HepG2 (cell line): Measurements from ENCODE around the gene AP1G1. TPM values are rescaled to one million over a fixed set of nuclear protein-coding genes. Genes with fewer than 3 reads are reported as not detected.

Experiments
- BCL3 ChIP-seq: sonication (generic); formaldehyde crosslinking; IDR thresholded peaks from 2 replicates; pipeline ENCODE4 v1.5.1; 2020; ENCODE audit warnings: mild to moderate bottlenecking, missing genetic modification reagents, moderate library complexity
- CENPX ChIP-seq: sonication (generic); formaldehyde crosslinking; IDR thresholded peaks from 2 replicates; pipeline ENCODE4 v1.9.0; 2021; ENCODE audit warnings: mild to moderate bottlenecking, missing genetic modification reagents, moderate library complexity
- EHMT2 ChIP-seq: fragments of 200-600 bp; sonication (generic); IDR thresholded peaks from 2 replicates; pipeline ENCODE4 v1.7.0; 2017; ENCODE audit warnings: antibody characterized with exemption, low read depth, low read length, borderline replicate concordance
- GPBP1L1 ChIP-seq: sonication (generic); formaldehyde crosslinking; IDR thresholded peaks from 2 replicates; pipeline ENCODE4 v1.5.0; 2020; ENCODE audit warnings: mild to moderate bottlenecking, missing genetic modification reagents
- MATR3 ChIP-seq: sonication (generic); formaldehyde crosslinking; IDR thresholded peaks from 2 replicates; pipeline ENCODE4 v1.4.0; 2020; ENCODE audit warnings: missing genetic modification reagents
- MTERF4 ChIP-seq: sonication (generic); formaldehyde crosslinking; IDR thresholded peaks from 2 replicates; pipeline ENCODE4 v1.8.0; 2023; ENCODE audit warnings: mild to moderate bottlenecking, missing genetic modification reagents
- NAIF1 ChIP-seq: sonication (generic); formaldehyde crosslinking; IDR thresholded peaks from 2 replicates; pipeline ENCODE4 v1.5.0; 2020; ENCODE audit warnings: mild to moderate bottlenecking, missing genetic modification reagents, borderline replicate concordance
- RORA ChIP-seq: sonication (generic); formaldehyde crosslinking; IDR thresholded peaks from 2 replicates; pipeline ENCODE4 v1.5.0; 2020; ENCODE audit warnings: mild to moderate bottlenecking, missing genetic modification reagents, moderate library complexity
- TGIF2 ChIP-seq: IDR thresholded peaks from 2 replicates; pipeline ENCODE4 v1.6.1; 2016; ENCODE audit warnings: control low read depth, missing compliant biosample characterization
- ZNF232 ChIP-seq: sonication (generic); formaldehyde crosslinking; IDR thresholded peaks from 2 replicates; pipeline ENCODE4 v1.4.0; 2020; ENCODE audit warnings: missing genetic modification reagents, borderline replicate concordance
- ZNF3 ChIP-seq: IDR thresholded peaks from 2 replicates; pipeline ENCODE4 v1.7.0; 2017; ENCODE audit warnings: inconsistent platforms
- ZNF326 ChIP-seq: sonication (generic); formaldehyde crosslinking; IDR thresholded peaks from 2 replicates; pipeline ENCODE4 v1.4.0; 2020; ENCODE audit warnings: missing genetic modification reagents, borderline replicate concordance
- ZNF33A ChIP-seq: sonication (generic); formaldehyde crosslinking; IDR thresholded peaks from 2 replicates; pipeline ENCODE4 v1.5.1; 2020; ENCODE audit warnings: missing genetic modification reagents, mild to moderate bottlenecking, moderate library complexity, borderline replicate concordance
- ZNF644 ChIP-seq: IDR thresholded peaks from 2 replicates; pipeline ENCODE4 v1.6.1; 2016; ENCODE audit warnings: low read depth
- ZNF674 ChIP-seq: sonication (generic); formaldehyde crosslinking; IDR thresholded peaks from 2 replicates; pipeline ENCODE4 v1.5.0; 2020; ENCODE audit warnings: low read depth, mild to moderate bottlenecking, missing genetic modification reagents
- ZSCAN5A ChIP-seq: sonication (generic); formaldehyde crosslinking; IDR thresholded peaks from 2 replicates; pipeline ENCODE4 v1.8.0; 2022; ENCODE audit warnings: mild to moderate bottlenecking, missing genetic modification reagents, borderline replicate concordance
- polyA plus RNA-seq, 8 experiments: library from polyadenylated mRNA; depleted of rRNA in 3 of 8; stranded (reverse) in 7 of 8; unstranded in 1 of 8; fragments of >200 nt; fragmentation: Illumina TruSeq in 4 of 8; extraction: Trizol in 4 of 8; gene quantifications; 2 replicates each; pipeline versions ENCODE4 v1.2.1 to v1.2.3, GENCODE V29; 2011 to 2016; ENCODE audit warnings: low read depth in 4 of 8, missing spikeins in 1 of 8, mixed read lengths in 1 of 8; ENCODE audit not compliant: insufficient read depth in 1 of 8
- total RNA-seq, 5 experiments: library from RNA; depleted of rRNA; stranded (reverse); fragments of >200 nt; fragmentation: Illumina TruSeq; extraction: Trizol; gene quantifications; 2 replicates each; pipeline ENCODE4 v1.2.3, GENCODE V29; 2016; ENCODE audit warnings: low read depth in 1 of 5
- TF ChIP-seq, protein P1 (sequence below): sonication (generic); formaldehyde crosslinking; conservative IDR thresholded peaks from 2 replicates; pipeline ENCODE4 v1.8.0; 2022; ENCODE audit warnings: missing genetic modification reagents
- TF ChIP-seq, protein P2 (sequence below): sonication (generic); formaldehyde crosslinking; IDR thresholded peaks from 2 replicates; pipeline ENCODE4 v1.4.0; 2020; ENCODE audit warnings: missing genetic modification reagents
- TF ChIP-seq, protein P3 (sequence below): sonication (generic); formaldehyde crosslinking; IDR thresholded peaks from 2 replicates; pipeline ENCODE4 v1.5.0; 2020; ENCODE audit warnings: missing genetic modification reagents

The AP1G1 gene
- total and polyA plus RNA-seq, 2 of the 13 experiments (the other 11 are each of a cell fraction or from before 2014, with no cell fraction given) = 62.2 to 66.2 TPM

GRCh38 chr16:71723537-71724319 lies 84.9 kb downstream of the AP1G1 start (continued):
- TF ChIP-seq EHMT2 = no peak
- TF ChIP-seq ZSCAN5A (CRISPR knock-in tag) = no peak
- TF ChIP-seq GPBP1L1 (CRISPR knock-in tag) = no peak
- TF ChIP-seq, protein P1, sequence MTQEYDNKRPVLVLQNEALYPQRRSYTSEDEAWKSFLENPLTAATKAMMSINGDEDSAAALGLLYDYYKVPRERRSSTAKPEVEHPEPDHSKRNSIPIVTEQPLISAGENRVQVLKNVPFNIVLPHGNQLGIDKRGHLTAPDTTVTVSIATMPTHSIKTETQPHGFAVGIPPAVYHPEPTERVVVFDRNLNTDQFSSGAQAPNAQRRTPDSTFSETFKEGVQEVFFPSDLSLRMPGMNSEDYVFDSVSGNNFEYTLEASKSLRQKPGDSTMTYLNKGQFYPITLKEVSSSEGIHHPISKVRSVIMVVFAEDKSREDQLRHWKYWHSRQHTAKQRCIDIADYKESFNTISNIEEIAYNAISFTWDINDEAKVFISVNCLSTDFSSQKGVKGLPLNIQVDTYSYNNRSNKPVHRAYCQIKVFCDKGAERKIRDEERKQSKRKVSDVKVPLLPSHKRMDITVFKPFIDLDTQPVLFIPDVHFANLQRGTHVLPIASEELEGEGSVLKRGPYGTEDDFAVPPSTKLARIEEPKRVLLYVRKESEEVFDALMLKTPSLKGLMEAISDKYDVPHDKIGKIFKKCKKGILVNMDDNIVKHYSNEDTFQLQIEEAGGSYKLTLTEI (CRISPR knock-in tag) = no peak
- TF ChIP-seq CENPX (CRISPR knock-in tag) = no peak
- no peak for TF ChIP-seq ZNF33A (CRISPR knock-in tag)
- TF ChIP-seq MTERF4 (CRISPR knock-in tag) = 0 out of 2 replicates have a peak, but pooled peaks have one; percentile 59
- TF ChIP-seq TGIF2 (CRISPR knock-in tag) = peak; percentile 95
- no peak for TF ChIP-seq NAIF1
- TF ChIP-seq ZNF232 (CRISPR knock-in tag) = no peak
- no peak for TF ChIP-seq ZNF674 (CRISPR knock-in tag)
- TF ChIP-seq ZNF3 (CRISPR knock-in tag) = no peak
- no peak for TF ChIP-seq ZNF644 (CRISPR knock-in tag)
- TF ChIP-seq, protein P2, sequence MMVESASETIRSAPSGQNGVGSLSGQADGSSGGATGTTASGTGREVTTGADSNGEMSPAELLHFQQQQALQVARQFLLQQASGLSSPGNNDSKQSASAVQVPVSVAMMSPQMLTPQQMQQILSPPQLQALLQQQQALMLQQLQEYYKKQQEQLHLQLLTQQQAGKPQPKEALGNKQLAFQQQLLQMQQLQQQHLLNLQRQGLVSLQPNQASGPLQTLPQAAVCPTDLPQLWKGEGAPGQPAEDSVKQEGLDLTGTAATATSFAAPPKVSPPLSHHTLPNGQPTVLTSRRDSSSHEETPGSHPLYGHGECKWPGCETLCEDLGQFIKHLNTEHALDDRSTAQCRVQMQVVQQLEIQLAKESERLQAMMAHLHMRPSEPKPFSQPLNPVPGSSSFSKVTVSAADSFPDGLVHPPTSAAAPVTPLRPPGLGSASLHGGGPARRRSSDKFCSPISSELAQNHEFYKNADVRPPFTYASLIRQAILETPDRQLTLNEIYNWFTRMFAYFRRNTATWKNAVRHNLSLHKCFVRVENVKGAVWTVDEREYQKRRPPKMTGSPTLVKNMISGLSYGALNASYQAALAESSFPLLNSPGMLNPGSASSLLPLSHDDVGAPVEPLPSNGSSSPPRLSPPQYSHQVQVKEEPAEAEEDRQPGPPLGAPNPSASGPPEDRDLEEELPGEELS = no peak
- TF ChIP-seq ZNF326 (CRISPR knock-in tag) = no peak
- no peak for TF ChIP-seq MATR3
- peak; percentile 63 for TF ChIP-seq BCL3
- TF ChIP-seq RORA (CRISPR knock-in tag) = no peak
- TF ChIP-seq, protein P3, sequence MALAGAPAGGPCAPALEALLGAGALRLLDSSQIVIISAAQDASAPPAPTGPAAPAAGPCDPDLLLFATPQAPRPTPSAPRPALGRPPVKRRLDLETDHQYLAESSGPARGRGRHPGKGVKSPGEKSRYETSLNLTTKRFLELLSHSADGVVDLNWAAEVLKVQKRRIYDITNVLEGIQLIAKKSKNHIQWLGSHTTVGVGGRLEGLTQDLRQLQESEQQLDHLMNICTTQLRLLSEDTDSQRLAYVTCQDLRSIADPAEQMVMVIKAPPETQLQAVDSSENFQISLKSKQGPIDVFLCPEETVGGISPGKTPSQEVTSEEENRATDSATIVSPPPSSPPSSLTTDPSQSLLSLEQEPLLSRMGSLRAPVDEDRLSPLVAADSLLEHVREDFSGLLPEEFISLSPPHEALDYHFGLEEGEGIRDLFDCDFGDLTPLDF (CRISPR knock-in tag) = no peak
